NCI-H345 (cell line): ENCODE results near the gene DLST.

Experiments used
- DNase-seq: peaks from one replicate; lab custom pipeline; 2025; lab: John Stamatoyannopoulos, UW

DLST gene

DNA sequence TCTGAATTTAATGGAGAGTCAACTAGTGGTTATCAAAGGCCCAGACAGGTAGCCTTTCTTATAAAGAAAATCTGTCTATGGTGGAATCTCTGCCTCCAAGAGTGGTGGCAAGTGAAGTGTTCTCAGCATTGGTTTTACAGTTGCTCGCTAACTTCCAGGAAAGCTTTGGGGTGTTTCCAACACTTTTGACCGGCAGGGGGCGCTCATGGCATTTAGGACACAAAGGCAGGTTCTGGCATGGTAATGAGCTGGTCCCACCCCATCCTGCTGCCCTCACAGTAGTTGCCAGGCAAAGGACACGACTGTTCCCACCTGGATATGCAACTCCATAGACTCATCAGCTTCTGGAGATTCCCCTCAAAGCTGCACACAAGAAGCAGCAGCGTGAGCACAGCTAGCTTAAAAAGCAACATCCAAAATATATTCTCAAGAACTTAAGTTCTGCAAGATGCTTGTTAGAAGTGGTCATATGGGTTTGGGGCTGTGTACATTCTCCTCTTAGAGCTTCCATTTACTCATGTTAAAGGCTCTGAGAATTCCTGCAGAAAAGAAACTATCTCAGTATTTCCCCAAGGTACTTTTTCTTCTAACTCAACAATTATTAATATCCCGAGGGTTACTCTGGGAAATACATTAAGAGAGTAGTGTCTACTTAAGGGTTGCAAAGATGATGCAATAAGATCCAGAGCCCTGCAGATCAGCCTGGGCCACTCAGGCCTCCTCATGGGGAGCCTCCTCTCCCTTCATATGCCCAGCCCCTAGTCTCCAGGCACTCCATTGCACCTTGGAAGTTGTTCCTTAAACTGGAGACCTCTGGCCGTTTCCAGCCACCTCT, 20.6 kb upstream of the DLST start:
- DNase-seq, result peak; percentile 88

DNA sequence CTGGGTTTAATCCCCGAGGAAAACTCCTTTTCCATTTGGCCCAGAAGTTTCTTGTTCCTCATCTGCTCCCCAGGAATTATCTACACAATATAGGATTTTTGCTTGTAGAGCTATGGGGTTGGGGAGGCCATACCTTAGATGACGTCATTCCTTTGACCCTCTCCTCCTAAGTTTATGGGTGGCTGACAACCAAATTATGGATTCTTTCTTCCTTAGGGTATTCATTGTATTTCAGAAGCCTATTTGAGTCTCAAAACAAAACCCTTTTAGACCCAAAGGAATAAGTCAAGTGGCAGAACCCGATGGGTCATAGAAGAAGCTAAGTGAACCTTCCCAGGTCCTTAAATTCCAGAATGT, 20.0 kb upstream of the DLST start:
- DNase-seq, result no peak

DNA sequence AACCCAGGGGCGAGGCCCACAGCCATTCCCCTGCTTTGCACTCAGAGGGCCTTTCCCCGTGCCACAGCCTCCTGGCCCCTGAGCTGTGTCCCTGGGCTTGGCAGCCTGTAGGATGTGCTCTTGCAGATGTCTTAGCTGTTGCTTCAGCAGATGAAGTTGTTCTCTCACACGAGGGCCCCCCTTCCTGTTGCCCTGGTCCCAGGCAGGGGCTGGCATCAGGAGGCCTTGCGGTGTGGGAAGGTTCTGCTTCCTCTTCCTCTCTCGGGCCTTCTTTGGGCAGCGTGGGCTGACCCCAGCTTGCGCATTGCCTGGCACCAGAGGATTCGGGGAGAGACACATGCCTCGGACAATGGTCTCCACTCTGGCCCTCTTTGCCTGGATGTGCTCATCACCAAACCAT, 18.4 kb upstream of the DLST start:
- no peak for DNase-seq

DNA sequence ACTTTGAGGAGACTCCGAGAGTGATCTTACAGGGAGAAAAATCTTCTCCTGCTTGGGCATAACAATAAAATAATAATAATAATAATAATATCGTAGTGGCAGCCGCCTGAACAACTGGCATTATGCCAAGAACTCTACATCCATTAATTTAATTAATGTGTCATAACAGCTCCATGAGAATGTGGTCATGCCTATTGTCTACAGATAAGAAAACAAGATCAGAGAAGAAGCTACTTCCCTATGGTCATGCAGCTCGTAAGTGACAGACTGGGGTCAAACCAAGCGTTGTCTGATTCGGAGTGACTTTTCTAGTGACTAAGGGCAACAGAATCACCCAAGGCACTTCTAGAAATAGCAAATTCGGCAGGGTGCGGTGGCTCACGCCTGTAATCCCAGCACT, 17.5 kb upstream of the DLST start:
- DNase-seq, result no peak

DNA sequence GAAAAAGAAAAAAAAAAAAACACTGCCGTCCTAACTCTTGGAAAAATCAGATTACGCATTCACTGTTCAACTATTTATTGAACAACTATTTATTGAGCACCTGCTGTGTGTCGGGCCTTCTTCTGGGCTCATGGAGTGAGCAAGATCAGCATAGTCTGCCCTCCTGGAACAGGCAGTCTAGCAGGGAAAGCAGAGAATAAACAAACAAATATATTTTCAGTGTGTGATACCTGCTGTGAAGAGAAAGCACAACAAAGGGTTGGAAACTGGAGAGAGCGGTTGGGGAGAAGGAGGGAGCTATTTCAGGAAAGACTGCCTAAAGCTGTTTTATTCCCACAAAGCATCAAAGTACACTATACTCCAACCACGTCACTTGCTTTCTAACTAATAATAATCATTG, 16.6 kb upstream of the DLST start:
- peak; percentile 21 for DNase-seq

DNA sequence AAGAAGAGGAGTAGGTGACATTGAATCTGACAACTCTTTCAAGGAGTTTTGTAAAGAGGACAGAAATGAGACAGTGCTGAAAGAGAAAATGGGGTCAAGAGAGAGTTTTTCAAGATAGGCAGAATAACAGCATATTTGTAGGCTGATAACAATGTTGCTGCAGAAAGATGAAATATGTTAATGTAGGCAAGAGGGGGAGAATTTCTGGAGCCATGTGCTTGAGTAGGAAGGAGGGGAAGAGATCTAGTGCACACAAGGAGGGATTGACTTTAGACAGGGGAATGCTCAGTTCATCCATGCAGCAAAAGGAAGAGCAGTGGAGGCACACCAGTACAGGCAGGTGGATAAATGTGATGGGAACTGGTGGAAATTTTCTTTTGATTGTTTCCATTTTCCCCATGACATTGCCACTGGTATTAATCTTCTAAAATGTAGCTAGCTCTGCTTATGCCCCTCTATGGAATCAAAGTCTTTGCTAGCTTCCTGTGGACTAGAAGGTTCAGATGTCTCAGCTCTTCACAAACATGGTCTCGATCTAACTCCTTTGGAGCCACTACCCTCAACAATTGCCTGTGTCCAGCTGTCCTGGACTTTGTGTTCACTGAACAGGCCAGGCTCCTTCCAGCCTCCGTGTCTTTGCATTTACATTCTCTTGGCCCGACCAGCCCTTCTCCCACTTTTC, 14.9 kb upstream of the DLST start:
- DNase-seq, result no peak

DNA sequence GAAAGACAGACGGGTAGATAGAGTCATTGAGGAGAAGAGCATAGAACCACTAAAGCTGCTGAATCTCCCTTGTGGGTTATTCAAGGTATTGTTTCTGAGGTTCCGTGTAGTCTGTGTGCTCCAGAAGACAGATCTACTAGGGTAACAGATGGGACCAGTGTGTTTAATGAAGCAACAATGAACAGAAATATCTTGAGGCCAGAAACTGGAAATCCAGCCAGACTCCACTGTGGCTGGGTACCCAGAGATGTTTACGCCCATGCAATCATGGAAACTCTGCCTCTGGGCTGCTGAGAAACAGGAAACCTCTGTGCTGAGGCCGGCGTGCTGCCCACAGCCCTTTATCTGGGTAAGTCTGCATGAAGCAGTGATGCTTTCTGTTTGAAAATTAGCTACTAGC, 14.0 kb upstream of the DLST start:
- no peak for DNase-seq

DNA sequence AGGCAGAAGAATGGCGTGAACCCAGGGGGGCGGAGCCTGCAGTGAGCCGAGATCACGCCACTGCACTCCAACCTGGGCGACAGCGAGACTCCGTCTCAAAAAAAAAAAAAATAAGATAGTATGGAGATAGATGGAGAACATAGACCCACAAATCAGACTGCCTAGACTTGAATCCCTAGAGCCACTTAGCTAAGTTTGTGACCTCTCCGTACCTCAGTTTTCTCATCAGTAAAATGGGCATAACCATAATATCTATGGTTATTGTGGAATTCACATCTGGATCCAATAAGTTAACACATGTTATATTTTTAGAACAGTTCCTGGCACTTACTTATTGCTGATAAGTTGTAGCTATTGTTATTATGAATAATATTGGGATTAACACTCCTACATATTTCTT, 13.0 kb upstream of the DLST start:
- DNase-seq, result no peak

DNA sequence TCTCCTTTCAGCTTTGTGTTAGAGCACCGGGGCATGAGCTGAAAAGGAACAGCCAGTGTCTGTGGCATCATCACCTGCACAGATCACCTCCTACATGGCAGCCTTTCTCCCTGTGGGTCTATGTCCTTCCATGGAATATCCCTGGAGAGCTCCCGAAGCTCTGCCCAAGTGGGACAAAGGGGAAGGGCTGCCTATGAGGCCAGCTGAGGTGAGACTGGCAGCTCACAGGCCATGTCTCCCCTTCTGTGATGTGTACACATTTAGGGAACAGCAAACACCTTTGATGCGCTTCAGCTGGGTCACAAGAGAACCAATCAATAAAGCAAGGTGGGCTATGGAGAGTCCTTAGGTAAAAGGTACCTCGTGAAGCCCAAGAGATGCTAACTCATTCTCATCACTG, 9.9 kb upstream of the DLST start:
- DNase-seq, result peak; percentile 10

DNA sequence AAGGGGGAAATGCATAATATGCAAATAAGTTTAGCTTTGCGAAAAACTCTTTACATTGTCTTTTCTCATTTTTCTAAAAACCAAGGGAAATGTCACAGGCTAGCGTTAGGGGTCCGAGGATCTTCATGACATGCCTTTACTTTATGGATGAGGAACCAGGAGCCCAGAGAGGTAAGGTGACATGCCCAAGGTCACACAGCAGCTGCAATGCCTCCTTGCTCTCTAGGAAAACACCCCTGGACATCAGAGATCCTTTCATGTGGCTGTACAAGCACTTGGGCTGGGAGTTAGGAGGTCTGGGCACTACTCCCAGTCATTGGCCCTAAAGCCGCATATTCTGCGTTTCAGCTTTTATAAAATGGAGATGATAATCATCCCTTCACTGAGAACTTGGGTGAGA, 6.5 kb upstream of the DLST start:
- no peak for DNase-seq

DNA sequence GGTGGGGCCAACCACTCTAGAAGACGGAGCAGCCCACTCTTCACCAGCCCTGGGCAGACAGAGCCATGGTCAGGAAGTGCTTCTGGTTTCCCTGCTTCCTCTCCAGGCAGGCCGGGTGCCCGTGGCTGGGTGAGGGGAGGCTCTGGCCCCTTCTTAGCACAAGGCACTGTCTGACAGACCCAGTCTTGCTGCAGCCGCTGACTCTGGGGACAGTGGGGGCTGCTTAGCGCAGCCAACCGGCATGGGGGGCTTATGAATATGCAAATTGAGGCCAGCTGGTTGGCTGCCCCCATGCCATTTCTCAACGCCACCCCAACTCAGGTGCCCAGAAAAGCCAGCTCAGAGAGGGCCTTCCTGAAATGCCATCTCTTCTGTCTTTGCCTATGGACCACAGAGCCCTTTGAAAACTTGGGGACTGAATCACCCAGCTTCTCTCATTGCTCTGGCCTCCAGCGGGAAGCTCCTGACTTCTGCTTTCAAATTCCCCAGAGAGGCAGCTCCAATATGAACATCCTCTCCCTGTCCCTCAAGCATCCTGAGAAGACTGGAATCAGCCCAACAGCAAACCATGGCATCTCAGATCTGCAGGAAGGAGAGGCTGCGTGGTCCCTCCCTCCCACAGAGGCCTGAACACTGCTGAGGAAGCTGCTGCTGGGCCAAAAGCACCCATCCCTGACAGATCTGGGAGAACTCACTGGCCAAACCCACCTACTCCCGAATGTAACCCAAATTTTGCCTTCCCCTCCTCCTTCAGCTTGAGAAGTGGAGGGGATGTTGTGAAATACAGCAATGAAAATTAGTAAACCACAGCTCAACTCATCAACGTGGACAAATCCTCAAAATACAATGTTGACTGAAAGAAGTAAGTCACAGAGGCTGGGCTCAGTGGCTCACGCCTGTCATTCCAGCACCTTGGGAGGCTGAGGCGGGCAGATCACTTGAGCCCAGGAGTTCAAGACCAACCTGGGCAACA, 5.5 kb upstream of the DLST start, which contains the start of gene PROX2:
PROX2 (minus strand) TSS at position 205 of the 973 bp plus-strand sequence. CDS start 12,311 bp downstream, outside the sequence.
- no peak for DNase-seq

DNA sequence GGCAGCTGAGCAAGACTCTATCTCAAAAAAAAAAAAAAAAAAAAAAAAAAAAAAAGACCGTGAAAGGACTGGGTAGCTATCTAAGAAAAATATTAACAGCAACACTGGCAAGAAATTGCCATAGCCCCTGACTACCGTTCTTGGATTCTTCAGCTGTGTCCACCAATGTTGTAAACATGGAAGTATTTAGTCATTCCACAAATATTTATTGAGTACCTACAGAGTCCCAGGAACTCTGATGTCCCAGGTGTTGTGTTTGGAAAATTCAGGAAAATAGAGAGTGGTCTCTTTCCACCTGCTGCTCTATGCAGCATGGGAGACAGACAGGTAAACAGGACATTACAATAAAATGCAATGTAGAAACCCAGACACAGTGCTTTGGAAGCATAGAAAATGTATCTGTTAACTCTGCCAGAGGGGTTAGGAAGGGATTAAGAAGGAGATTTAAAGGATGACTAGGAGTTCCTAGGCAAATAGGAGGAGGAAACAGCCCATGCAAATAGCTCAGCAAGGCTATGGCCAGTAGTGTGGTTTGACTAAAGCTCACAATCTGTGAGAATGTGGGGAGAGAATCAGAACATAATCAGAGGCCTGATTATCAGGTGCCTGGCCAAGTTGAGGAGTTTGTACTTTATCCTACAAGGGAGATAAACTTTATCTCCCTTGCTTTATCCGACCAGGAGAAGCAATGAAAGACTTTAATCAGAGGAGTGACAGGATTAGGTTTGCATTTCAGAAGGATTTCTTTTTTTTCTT, 2.1 kb upstream of the DLST start:
- no peak for DNase-seq

DNA sequence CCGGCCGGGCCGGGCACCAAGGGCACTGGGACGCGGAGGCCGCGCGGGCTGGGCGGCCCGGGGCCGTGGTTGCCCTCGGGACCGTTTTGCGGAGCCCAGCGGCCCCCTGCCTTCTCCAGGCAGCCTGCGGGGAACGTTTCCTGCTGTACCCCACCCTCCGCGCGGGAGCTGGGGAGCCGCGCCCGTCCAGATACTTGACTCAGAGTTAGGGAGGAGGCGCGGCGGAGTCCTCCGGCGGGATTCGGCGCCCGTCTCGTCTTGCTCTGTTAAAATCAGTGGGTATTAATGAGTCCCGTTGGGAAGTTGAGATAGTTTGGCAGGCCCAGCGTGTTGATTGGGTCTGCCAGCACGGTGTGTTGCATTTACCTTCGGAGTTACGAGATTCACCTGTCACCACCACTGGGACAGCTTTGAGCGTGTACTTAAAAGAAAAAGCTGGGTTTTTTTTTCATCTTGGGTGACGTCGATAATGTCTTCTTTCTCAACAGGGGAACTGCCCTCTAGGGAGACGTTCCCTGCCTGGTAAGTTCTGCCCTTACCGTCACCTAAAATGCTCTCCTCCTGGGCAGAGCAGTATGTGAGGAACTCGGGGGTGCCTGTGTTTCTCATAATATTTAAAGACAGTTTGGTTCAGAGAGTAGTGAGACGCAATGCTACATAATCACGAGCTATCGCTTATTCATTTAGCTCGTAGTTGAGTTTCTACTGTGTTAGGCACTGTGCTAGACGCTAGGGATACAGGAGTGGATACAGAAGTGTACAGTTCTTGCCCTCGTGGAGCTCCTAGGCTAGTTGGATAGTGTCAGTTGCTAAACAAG, 596 bp downstream of the DLST start:
- peak; percentile 30 for DNase-seq

DNA sequence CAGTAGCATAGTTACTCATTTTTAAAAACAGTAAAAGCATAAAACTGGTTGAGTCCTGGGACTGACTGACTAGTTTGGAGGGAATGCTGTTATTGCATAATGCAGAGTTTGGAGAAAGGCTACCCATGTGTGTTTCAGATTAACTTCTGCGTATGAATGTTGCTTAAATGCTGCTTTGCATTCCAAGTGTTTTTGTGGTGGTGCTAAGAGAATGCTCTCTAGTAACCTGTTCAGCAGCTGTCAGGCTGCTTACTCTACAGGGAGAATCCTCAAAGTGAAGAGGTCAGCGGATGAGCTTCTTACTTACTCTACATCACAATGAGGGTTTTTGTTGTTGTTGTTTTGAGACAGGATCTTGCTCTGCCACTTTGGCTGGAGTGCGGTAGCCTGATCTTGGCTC, 4.3 kb downstream of the DLST start:
- no peak for DNase-seq

DNA sequence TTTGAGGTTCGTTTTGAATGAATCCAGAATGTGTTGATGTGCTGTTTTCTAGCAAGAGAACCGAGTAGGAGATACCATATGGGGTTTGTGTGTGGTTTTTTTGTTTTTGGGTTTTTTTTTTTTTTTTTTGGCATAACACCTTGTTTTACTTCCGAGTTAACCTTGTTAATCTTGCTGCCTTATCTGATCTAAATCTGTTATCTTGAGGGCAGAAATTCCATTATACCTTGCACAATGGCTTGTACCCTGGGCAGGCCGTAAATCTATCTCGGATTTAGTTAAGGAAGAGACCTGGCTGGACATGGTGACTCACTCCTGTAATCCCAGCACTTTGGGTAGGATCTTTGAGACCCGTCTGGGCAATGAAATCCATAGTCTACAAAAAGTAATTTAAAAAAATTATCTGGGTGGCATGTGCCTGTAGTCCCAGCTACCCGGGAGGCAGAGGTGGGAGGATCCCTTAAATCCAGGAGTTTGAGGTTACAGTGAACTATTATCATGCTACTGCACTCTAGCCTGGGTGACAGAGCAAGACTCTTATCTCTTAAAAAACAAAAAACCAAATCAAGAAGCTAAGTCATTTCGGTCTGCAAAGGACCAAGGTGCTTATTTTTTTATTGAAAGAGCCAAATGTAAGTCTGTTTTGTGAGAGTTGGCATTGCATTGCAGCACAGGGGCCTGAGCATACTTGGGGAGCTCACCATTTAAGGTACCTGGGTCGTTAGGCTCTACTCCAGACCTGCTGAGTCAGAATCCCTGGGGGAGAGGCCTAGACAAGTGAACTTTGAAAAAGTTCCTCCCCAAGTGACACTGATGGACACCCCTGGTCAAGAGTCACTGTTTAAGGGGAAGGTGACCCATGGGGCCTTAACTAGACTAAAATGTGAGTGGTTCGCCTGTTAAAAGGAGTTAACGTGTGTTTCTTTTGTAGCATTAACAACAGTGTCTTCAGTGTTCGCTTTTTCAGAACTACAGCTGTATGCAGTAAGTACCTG, 6.7 kb downstream of the DLST start:
- DNase-seq, result no peak

DNA sequence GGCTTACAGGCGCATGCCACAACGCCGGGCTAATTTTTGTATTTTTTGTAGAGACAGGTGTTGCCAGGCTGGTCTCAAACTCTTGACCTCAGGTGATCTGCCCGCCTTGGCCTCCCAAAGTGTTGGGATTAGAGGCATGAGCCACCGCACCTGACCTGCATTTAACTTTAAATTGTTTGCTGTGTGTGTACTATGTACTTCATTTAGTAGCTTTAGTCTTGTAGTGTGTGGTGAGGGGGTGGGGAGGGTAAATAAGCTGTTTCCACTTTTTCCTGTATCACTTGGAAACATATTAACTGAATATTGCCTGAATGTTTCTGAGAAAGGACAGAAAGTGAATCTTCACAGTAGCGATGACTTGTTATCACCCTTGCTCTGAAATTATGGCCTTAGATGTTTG, 8.5 kb downstream of the DLST start:
- DNase-seq, result no peak

DNA sequence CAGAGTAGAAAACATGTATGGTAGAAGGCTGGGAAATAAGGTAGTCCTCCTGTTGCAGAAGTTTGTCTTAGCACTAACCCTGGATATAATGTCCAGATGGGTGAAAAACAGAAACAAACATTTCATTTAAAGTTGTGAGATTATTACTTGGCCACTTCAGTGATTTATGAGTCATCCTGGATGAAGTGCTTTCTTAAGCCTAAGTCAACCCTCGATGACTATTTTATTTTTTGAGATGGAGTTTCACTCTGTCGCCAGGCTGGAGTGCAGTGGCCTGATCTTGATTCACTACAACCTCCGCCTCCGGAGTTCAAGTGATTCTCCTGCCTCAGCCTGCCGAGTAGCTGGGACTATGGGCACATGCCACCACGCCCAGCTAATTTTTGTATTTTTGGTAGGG, 10.2 kb downstream of the DLST start:
- DNase-seq, result no peak

DNA sequence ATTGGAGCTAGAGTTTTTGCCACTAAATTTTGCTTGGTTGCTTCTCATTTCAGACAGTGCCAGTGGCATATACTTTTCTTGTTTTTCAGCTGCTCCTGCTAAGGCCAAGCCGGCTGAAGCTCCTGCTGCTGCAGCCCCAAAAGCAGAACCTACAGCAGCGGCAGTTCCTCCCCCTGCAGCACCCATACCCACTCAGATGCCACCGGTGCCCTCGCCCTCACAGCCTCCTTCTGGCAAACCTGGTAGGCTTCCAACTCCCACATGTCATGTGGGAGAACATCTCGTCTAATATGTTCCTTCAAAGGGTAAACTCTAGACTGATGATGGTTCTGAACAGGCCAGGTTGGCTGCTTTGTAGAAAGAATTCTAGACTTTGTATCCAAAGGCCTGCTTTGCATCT, 11.0 kb downstream of the DLST start:
- DNase-seq, result no peak

DNA sequence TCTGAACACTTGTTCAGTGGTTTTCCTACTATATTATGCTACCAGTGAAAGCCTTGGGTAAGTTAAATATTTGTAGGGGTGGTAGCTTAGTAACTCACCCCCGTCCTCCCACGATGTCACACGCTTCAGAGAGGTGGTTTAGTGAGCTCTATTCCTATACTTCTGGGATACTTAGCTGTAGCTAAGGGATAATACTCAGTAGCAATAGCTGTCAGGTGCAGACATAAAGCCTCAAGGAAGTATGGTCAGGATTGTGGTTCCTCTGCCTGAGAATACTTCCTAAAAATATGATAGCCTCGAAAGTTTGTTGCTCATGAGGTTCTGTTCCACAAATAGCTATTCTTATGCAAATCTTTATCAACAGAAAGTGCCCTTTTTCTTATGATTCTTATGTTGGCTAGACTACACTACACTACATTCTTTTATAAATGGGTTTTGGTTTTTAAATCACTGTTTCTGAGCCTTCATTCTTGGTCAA, 11.9 kb downstream of the DLST start:
- DNase-seq, result no peak
